ENCODE data around the gene SLC44A1.

SLC44A1 gene

DNA sequence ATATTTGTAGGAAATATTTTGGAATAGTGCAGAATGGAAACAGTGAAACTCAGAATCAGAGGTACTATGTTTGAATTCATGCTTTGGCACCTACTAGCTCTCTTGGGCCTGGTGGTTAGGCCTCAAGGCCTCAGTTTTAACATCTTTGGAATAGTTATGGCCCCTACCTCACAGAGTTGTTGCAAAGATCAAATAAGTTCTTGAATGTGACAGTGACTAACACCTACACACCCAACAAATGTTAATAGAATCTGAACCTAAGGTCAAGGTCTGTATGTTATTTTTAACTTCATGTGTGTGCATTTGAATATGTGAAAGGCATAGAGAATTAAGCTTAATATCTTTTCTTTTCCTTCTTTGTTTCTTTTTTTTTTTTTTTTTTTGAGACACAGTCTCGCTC lies 87.3 kb downstream of the SLC44A1 start:
- TF ChIP-seq, protein P1, sequence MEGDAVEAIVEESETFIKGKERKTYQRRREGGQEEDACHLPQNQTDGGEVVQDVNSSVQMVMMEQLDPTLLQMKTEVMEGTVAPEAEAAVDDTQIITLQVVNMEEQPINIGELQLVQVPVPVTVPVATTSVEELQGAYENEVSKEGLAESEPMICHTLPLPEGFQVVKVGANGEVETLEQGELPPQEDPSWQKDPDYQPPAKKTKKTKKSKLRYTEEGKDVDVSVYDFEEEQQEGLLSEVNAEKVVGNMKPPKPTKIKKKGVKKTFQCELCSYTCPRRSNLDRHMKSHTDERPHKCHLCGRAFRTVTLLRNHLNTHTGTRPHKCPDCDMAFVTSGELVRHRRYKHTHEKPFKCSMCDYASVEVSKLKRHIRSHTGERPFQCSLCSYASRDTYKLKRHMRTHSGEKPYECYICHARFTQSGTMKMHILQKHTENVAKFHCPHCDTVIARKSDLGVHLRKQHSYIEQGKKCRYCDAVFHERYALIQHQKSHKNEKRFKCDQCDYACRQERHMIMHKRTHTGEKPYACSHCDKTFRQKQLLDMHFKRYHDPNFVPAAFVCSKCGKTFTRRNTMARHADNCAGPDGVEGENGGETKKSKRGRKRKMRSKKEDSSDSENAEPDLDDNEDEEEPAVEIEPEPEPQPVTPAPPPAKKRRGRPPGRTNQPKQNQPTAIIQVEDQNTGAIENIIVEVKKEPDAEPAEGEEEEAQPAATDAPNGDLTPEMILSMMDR (IDR thresholded peaks at IDR 0.05) = no peak
- Histone ChIP-seq H3K4me3 (no peak overlapping the region), H3K27ac (no peak overlapping the region), H3K4me1 (peaks cover 0 to 3% (median 0%) of the 10 kb centered on the region in 4 donors), H3K9me3 (no peaks in the 10 kb centered on the region), H3K27me3 (no peaks in the 10 kb centered on the region), H3K36me3 (peaks cover 6 to 14% (median 12%) of the 10 kb centered on the region in 3 donors)
- intact Hi-C loops (cut with DNase I; ENCODE audit: low total_unique reads) = no loop called here
- no peak for DNase-seq

DNA sequence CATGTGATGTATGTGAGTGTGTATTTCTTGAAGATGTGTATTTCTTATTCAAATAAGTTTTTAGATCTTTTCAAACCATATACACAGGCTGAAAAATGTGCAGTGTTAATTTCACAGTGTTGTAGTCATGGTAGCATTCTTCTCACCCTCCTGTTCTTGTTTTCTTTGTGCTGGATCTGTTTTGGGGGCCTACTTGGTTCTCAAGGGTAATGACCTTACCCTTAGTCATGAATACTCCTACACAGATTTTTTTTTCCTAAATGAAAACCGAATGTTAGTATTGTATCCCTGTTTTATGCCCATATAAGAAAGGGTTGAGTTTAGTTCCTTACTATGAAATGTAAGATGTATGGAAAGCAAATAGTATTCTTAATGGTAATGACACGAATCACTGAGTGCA lies 88.0 kb downstream of the SLC44A1 start:
- Histone ChIP-seq H3K9me3 (no peaks in the 10 kb centered on the region), H3K27me3 (no peaks in the 10 kb centered on the region), H3K36me3 (peaks cover 10 to 19% (median 18%) of the 10 kb centered on the region in 3 donors), H3K4me1 (peaks cover 0 to 3% (median 0%) of the 10 kb centered on the region in 4 donors), H3K4me3 (no peak overlapping the region), H3K27ac (no peak overlapping the region)
- intact Hi-C loops (cut with DNase I; ENCODE audit: low total_unique reads) = no loop called here
- DNase-seq = no peak
- TF ChIP-seq, protein P1 (IDR thresholded peaks at IDR 0.05) = no peak

DNA sequence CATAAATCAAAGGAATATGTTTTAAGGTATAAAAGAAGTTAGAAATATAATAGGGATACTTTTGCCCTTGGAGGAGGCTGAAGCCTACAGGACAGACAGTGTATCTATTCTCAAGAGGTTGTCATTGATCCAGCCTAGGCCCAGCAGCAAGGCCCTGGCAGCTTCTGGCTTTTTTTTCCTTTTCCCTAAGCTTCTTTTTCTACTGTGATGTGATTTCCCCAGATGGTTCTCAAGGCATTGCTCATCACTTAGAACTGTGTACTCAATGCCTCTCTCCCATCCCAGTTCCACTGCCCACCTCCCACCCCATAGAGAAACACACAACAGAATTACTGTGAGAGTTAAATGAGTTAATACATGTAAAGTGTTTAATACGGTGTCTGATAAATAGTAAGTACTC lies 88.6 kb downstream of the SLC44A1 start:
- TF ChIP-seq, protein P1 (IDR thresholded peaks at IDR 0.05) = no peak
- no peaks in the 10 kb centered on the region for H3K9me3 ChIP-seq
- no peaks in the 10 kb centered on the region for H3K27me3 ChIP-seq
- DNase-seq = no peak
- intact Hi-C loops (cut with DNase I; ENCODE audit: low total_unique reads) = no loop called here
- peaks cover 0 to 3% (median 0%) of the 10 kb centered on the region in 4 donors for H3K4me1 ChIP-seq
- H3K27ac ChIP-seq = no peak overlapping the region
- H3K36me3 ChIP-seq = peaks cover 10 to 22% (median 18%) of the 10 kb centered on the region in 3 donors
- H3K4me3 ChIP-seq = no peak overlapping the region

DNA sequence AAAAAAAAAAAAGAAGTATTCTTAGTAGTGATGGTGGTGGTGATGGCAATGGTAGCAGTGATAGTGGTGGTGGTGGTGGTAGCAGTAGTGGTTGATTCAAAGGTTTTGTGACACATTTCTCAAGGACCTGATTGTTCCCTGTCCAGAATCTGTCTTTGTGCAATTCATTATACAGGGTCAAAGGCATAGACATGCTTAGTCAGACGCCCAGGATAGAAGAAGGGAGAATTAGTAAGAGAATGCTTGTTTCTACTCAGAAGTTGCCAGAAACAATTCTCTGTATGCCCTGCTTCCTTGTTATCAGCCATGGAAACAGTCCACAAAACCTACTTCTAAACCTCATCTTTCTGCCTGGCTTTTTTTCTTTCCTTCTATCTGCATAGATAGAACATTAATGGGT lies 89.4 kb downstream of the SLC44A1 start:
- H3K36me3 ChIP-seq = peaks cover 10 to 22% (median 18%) of the 10 kb centered on the region in 3 donors
- H3K27me3 ChIP-seq = no peaks in the 10 kb centered on the region
- H3K9me3 ChIP-seq = no peaks in the 10 kb centered on the region
- no peak overlapping the region for H3K4me3 ChIP-seq
- peaks cover 0 to 3% (median 0%) of the 10 kb centered on the region in 4 donors for H3K4me1 ChIP-seq
- DNase-seq = no peak
- no peak overlapping the region for H3K27ac ChIP-seq
- intact Hi-C loops (cut with DNase I; ENCODE audit: low total_unique reads) = no loop called here
- TF ChIP-seq, protein P1 (IDR thresholded peaks at IDR 0.05) = no peak

DNA sequence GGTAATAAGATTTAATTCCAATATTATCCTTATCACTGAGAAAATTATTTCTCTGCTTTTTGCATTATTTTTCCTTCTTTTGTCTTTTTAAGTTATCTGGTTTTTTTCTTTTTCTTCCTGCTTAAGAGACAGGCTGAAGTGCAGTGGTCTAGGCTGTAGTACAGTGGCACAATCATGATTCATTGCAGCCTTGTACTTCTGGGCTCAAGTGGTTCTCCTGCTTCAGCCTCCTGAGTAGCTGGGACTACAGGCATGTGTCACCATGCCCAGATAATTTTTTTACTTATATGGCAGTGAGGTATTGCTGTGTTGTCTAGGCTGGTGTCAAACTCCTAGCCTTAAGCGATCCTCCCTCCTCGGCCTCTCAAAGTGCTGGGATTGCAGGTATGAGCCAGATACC lies 93.9 kb downstream of the SLC44A1 start:
- TF ChIP-seq, protein P1 (IDR thresholded peaks at IDR 0.05) = no peak

DNA sequence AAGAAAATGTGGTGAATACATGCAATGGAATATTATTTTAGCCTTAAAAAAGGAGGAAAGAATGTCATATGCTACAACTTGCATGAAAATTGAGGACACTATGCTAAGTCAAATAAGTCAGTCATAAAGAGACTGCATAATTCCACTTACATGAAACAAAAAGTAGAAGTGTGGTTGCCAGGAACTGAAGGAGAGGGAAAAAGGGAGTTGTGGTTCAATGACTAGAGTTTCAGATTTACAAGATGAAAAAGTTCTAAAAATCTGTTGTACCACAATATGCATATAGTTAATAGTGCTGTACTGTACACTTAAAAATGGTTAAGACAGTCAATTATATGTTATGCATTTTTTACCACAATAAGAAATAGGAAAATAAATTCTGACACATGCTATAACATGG lies 95.4 kb downstream of the SLC44A1 start:
- H3K27ac ChIP-seq = no peak overlapping the region

More for the DNA sequence above, 93.9 kb downstream of the SLC44A1 start:
- Histone ChIP-seq H3K27ac (no peak overlapping the region), H3K36me3 (peaks cover 10 to 22% (median 18%) of the 10 kb centered on the region in 3 donors), H3K27me3 (no peaks in the 10 kb centered on the region), H3K4me1 (peaks cover 0 to 3% (median 0%) of the 10 kb centered on the region in 4 donors), H3K4me3 (no peak overlapping the region), H3K9me3 (no peaks in the 10 kb centered on the region)
- intact Hi-C loops (cut with DNase I; ENCODE audit: low total_unique reads) = no loop called here
- DNase-seq = no peak

More for the DNA sequence above, 95.4 kb downstream of the SLC44A1 start:
- Histone ChIP-seq H3K9me3 (no peaks in the 10 kb centered on the region), H3K27me3 (no peaks in the 10 kb centered on the region), H3K4me1 (no peaks in the 10 kb centered on the region), H3K36me3 (peaks cover 10 to 22% (median 18%) of the 10 kb centered on the region in 3 donors), H3K4me3 (no peak overlapping the region)
- DNase-seq = no peak
- intact Hi-C loops (cut with DNase I; ENCODE audit: low total_unique reads) = no loop called here
- TF ChIP-seq, protein P1 (IDR thresholded peaks at IDR 0.05) = no peak
